ENCODE measurements around the gene ARHGAP24.

DNA sequence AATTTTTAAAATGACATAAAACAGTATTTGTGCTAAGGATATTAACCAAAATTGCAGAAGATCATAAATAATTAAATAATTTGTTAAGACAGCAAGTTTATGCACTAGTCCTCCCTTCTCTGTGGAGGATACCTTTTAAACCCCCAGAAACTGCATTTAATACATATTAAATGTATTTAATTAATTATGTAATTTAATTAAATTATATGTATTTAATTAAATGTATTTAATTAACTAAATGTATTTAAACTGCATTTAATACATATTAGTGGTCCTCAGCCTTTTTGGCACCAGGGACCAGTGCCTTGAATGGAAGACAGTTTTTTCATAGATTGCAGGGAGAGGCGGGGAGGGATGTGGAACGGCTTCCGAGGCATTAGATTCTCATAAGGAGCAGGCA lies 404.6 kb downstream of the ARHGAP24 start:
- TF ChIP-seq TARDBP (IDR thresholded peaks at IDR 0.05; ENCODE audit: borderline replicate concordance) (no peak), CBX3 (IDR thresholded peaks at IDR 0.05; ENCODE audit: borderline replicate concordance, low read depth) (no peak), TAF1 (IDR thresholded peaks at IDR 0.05; ENCODE audit: borderline replicate concordance, low read depth, low read length) (no peak), CHD1 (IDR thresholded peaks at IDR 0.05; ENCODE audit: low read depth, low read length) (no peak), RAD21 (IDR thresholded peaks at IDR 0.05; ENCODE audit: insufficient read depth, low read depth, low read length) (no peak), NFIC (IDR thresholded peaks at IDR 0.05; ENCODE audit: low read depth, low read length) (no peak), POLR2AphosphoS5 (IDR thresholded peaks at IDR 0.05; ENCODE audit: low read length) (no peak), RFX5 (IDR thresholded peaks at IDR 0.05; ENCODE audit: low read depth, low read length) (no peak)
